Keratinocyte (primary cell): ENCODE data around the gene ZNF577. TPM values are rescaled to one million over a fixed set of nuclear protein-coding genes. Genes with fewer than 3 reads are reported as not detected.

Experiments
- DNase-seq: peaks from one replicate; pipeline ENCODE4 v3.0.0-alpha.2; 2011; ENCODE audit warnings: low read depth, missing footprints, low spot score
- FAIRE-seq: peaks from 2 replicates; lab custom pipeline; 2011; peaks lifted over from hg19 to GRCh38; lab: Jason Lieb, UNC
- H2AFZ ChIP-seq: 2 replicates; pipeline ENCODE4 v1.6.0; 2012; ENCODE audit warnings: low read length, control low read depth, inconsistent platforms; ENCODE audit not compliant: control insufficient read depth
- H3K27ac ChIP-seq: 2 replicates; pipeline ENCODE4 v1.5.1; 2011; ENCODE audit warnings: low read length; ENCODE audit not compliant: control insufficient read depth, insufficient read depth
- H3K27me3 ChIP-seq: 3 replicates; pipeline ENCODE4 v1.6.0; 2011; ENCODE audit warnings: low read length; ENCODE audit not compliant: control insufficient read depth, insufficient read depth; ENCODE audit errors: extremely low read depth
- H3K36me3 ChIP-seq, 2 experiments: 2 replicates in 1 of 2; 3 replicates in 1 of 2; pipeline ENCODE4 v1.5.1; 2011; ENCODE audit warnings: low read length in 2 of 2, mild to moderate bottlenecking in 1 of 2; ENCODE audit not compliant: control insufficient read depth in 2 of 2, insufficient read depth in 2 of 2; ENCODE audit errors: extremely low read depth in 1 of 2
- H3K4me1 ChIP-seq: 3 replicates; pipeline ENCODE4 v1.5.1; 2011; ENCODE audit warnings: low read length; ENCODE audit not compliant: control insufficient read depth, insufficient read depth; ENCODE audit errors: extremely low read depth
- H3K4me2 ChIP-seq: 3 replicates; pipeline ENCODE4 v1.6.0; 2011; ENCODE audit warnings: low read depth, low read length; ENCODE audit not compliant: control insufficient read depth, insufficient read depth; ENCODE audit errors: extremely low read depth
- H3K4me3 ChIP-seq, 3 experiments: fragments of 200-600 bp in 1 of 3; sonication (generic) in 1 of 3; 2 replicates in 2 of 3; 3 replicates in 1 of 3; pipeline ENCODE4 v1.5.1; 2011 to 2016; ENCODE audit warnings: low read length in 3 of 3, mild to moderate bottlenecking in 3 of 3, control low read depth in 2 of 3, inconsistent platforms in 1 of 3, low read depth in 1 of 3, mixed read lengths in 1 of 3, mixed run types in 1 of 3, moderate library complexity in 1 of 3; ENCODE audit not compliant: control insufficient read depth in 2 of 3, insufficient read depth in 2 of 3; ENCODE audit errors: extremely low read depth in 1 of 3
- H3K79me2 ChIP-seq: 2 replicates; pipeline ENCODE4 v1.6.0; 2012; ENCODE audit warnings: low read length; ENCODE audit not compliant: control insufficient read depth, insufficient read depth
- H3K9ac ChIP-seq: 3 replicates; pipeline ENCODE4 v1.6.0; 2011; ENCODE audit warnings: low read length; ENCODE audit not compliant: control insufficient read depth, insufficient read depth; ENCODE audit errors: extremely low read depth
- H3K9me1 ChIP-seq: 3 replicates; pipeline ENCODE4 v1.6.0; 2011; ENCODE audit warnings: low read length; ENCODE audit not compliant: control insufficient read depth, insufficient read depth; ENCODE audit errors: extremely low read depth
- H3K9me3 ChIP-seq: 2 replicates; pipeline ENCODE4 v1.5.1; 2012; ENCODE audit warnings: low read depth, low read length; ENCODE audit not compliant: control insufficient read depth
- H4K20me1 ChIP-seq: 3 replicates; pipeline ENCODE4 v1.6.0; 2011; ENCODE audit warnings: low read length; ENCODE audit not compliant: control insufficient read depth, insufficient read depth; ENCODE audit errors: extremely low read depth
- EZH2 ChIP-seq: IDR thresholded peaks from one replicate; pipeline ENCODE4 v1.6.1; 2012; ENCODE audit warnings: inconsistent platforms, mild to moderate bottlenecking, low read length, moderate library complexity
- dilution Hi-C: fragments of 300-500 bp; cut with MboI; formaldehyde crosslinking; loops from one replicate; pipeline ENCODE4 v1.7.0; 2020; ENCODE audit warnings: low sequenced_read_pairs; ENCODE audit not compliant: extremely low pct_ligation_motif_present
- polyA plus RNA-seq, 5 experiments: library from polyadenylated mRNA; depleted of rRNA in 3 of 5; stranded (reverse) in 3 of 5; stranded (forward) in 1 of 5; unstranded in 1 of 5; fragments of >200 nt; gene quantifications; 1 replicate in 1 of 5; 2 replicates in 3 of 5; 3 replicates in 1 of 5; pipeline versions ENCODE4 v1.2.1 to v1.2.3, GENCODE V29; 2011 to 2012; ENCODE audit warnings: missing spikeins in 2 of 5, low read depth in 1 of 5, low replicate concordance in 1 of 5
- TF ChIP-seq, protein P1 (sequence below), 3 experiments: IDR thresholded peaks in 1 of 3; conservative IDR thresholded peaks in 1 of 3; optimal IDR thresholded peaks in 1 of 3; 2 replicates in 2 of 3; 3 replicates in 1 of 3; pipeline versions ENCODE3 to v1.5.1; 2011; ENCODE audit warnings: low read length in 3 of 3, mild to moderate bottlenecking in 3 of 3, moderate library complexity in 2 of 3, control low read depth in 1 of 3, inconsistent platforms in 1 of 3; ENCODE audit not compliant: insufficient read depth in 2 of 3; ENCODE audit errors: extremely low read depth in 1 of 3

The ZNF577 gene
- polyA plus RNA-seq, 1 donor (not counting 4 experiments of a cell fraction or from before 2014, with no cell fraction given): 10.4 TPM

DNA sequence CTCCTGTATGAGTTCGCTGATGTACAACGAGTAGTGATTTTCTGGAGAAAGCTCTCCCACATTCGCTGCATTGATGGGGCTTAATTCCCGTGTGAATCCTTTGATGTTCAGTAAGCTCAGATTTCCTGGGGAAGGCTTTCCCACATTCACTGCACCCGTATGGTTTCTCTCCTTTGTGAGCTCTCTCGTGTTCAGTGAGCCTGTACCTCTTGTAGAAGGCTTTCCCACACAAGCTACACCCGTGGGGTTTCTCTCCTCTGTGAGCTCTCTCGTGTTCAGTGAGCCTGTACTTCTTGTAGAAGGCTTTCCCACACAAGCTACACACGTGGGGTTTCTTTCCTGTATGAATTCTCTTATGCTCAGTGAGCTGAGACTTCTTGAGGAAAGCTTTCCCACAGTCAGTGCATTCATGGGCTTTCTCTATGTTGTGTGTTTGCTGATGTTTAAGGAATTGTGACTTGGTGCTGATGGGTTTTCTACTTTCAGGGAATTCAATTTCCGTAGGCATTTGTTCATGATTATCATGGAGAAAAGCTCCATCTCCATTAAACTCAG, 3.5 kb upstream of the ZNF577 start:
- Histone ChIP-seq H3K27me3 (no peaks in the 10 kb centered on the region), H2AFZ (no peak overlapping the region), H3K36me3 (peaks cover 26 to 31% of the 10 kb centered on the region in 2 experiments), H3K4me3 (no peak overlapping the region), H3K9me1 (no peaks in the 10 kb centered on the region), H3K79me2 (no peaks in the 10 kb centered on the region), H3K27ac (no peak overlapping the region), H4K20me1 (no peaks in the 10 kb centered on the region), H3K4me1 (no peaks in the 10 kb centered on the region), H3K9me3 (peaks cover 18% of the 10 kb centered on the region), H3K9ac (no peak overlapping the region), H3K4me2 (no peak overlapping the region)
- FAIRE-seq (no peak), DNase-seq (no peak)
- TF ChIP-seq EZH2: no peak
- TF ChIP-seq, protein P1, sequence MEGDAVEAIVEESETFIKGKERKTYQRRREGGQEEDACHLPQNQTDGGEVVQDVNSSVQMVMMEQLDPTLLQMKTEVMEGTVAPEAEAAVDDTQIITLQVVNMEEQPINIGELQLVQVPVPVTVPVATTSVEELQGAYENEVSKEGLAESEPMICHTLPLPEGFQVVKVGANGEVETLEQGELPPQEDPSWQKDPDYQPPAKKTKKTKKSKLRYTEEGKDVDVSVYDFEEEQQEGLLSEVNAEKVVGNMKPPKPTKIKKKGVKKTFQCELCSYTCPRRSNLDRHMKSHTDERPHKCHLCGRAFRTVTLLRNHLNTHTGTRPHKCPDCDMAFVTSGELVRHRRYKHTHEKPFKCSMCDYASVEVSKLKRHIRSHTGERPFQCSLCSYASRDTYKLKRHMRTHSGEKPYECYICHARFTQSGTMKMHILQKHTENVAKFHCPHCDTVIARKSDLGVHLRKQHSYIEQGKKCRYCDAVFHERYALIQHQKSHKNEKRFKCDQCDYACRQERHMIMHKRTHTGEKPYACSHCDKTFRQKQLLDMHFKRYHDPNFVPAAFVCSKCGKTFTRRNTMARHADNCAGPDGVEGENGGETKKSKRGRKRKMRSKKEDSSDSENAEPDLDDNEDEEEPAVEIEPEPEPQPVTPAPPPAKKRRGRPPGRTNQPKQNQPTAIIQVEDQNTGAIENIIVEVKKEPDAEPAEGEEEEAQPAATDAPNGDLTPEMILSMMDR (optimal IDR thresholded peaks at IDR 0.05 in 1 of 3, IDR thresholded peaks at IDR 0.05 in 1 of 3, conservative IDR thresholded peaks at IDR 0.05 in 1 of 3; ENCODE audit: extremely low read depth in 1 of 3, insufficient read depth in 2 of 3, low read length in 3 of 3): no peak
- dilution Hi-C loops: no loop called here

DNA sequence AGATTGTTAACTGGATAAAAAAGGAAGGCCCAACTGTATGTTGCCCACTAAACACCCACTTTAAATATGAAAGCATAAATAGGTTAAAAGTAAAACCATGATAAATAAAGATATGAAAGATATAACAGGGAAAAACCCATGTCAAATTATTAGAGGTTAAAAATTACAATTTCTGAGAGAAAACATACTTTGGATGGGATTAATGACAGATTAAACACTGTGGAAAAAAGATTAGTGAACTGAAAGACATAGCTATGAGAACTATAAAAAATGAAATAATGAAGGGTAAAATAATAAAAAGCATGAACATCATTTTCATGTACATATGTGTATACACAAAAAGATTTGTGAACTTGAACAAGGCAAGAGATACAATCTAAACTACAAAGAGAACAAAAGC, 2.2 kb upstream of the ZNF577 start:
- no peak for TF ChIP-seq EZH2
- TF ChIP-seq, protein P1 (optimal IDR thresholded peaks at IDR 0.05 in 1 of 3, IDR thresholded peaks at IDR 0.05 in 1 of 3, conservative IDR thresholded peaks at IDR 0.05 in 1 of 3; ENCODE audit: extremely low read depth in 1 of 3, insufficient read depth in 2 of 3, low read length in 3 of 3): no peak
- Histone ChIP-seq H3K27ac (no peak overlapping the region), H3K9me3 (peaks cover 18% of the 10 kb centered on the region), H3K27me3 (no peaks in the 10 kb centered on the region), H3K9me1 (no peaks in the 10 kb centered on the region), H4K20me1 (no peaks in the 10 kb centered on the region), H3K79me2 (no peaks in the 10 kb centered on the region), H2AFZ (no peak overlapping the region), H3K4me1 (no peaks in the 10 kb centered on the region), H3K36me3 (peaks cover 18 to 25% of the 10 kb centered on the region in 2 experiments), H3K4me3 (no peak overlapping the region), H3K4me2 (no peak overlapping the region), H3K9ac (no peak overlapping the region)
- DNase-seq: no peak
- FAIRE-seq: no peak
- dilution Hi-C loops: no loop called here
